B cell (primary cell): Measurements from ENCODE around the gene COPA. TPM values are rescaled to one million over a fixed set of nuclear protein-coding genes. Genes with fewer than 3 reads are reported as not detected.

Experiments used
- ATAC-seq: fragments of 200-7000 bp; cut with Tn5 transposase; one replicate; pipeline ENCODE4 v1.10.0; 2021; ENCODE audit warnings: low read depth, mild to moderate bottlenecking, moderate number of reproducible peaks, moderate library complexity
- CTCF ChIA-PET: fragments of 350-600 bp; sonication (Branson Sonifier 250); formaldehyde crosslinking; loops from one replicate; lab custom pipeline; 2021; ENCODE audit warnings: antibody characterized with exemption, inconsistent platforms; lab: Charles Lee
- POLR2A ChIA-PET: fragments of 350-600 bp; sonication (Branson Sonifier 250); formaldehyde crosslinking; loops from one replicate; lab custom pipeline; 2021; ENCODE audit warnings: antibody characterized with exemption; lab: Charles Lee
- DNase-seq: peaks from one replicate; pipeline ENCODE4 v3.0.0; 2013
- H2AFZ ChIP-seq: 2 replicates; pipeline ENCODE4 v1.6.1; 2012; ENCODE audit warnings: mild to moderate bottlenecking, low read depth, low read length; ENCODE audit not compliant: insufficient read depth, poor library complexity, severe bottlenecking
- H3K27ac ChIP-seq, 2 donors: 1 replicate in 1 of 2; 2 replicates in 1 of 2; pipeline ENCODE4 v1.5.1; 2012 to 2013; ENCODE audit warnings: low read length in 2 of 2, mild to moderate bottlenecking in 2 of 2, moderate library complexity in 1 of 2
- H3K27me3 ChIP-seq, 4 experiments: fragments of 200-600 bp in 1 of 4; sonication (generic) in 1 of 4; replicated peaks in 1 of 4; 1 replicate in 2 of 4; 2 replicates in 2 of 4; pipeline versions ENCODE4 v1.6.1 to v1.7.0; 2013 to 2016; ENCODE audit warnings: low read length in 3 of 4, mild to moderate bottlenecking in 2 of 4, mixed read lengths in 1 of 4, moderate library complexity in 1 of 4; ENCODE audit not compliant: insufficient read depth in 4 of 4, control insufficient read depth in 3 of 4; ENCODE audit errors: control extremely low read depth in 1 of 4
- H3K36me3 ChIP-seq, 2 experiments: replicated peaks in 1 of 2; 1 replicate in 1 of 2; 2 replicates in 1 of 2; pipeline versions ENCODE4 v1.6.1 to v1.7.1; 2013; ENCODE audit warnings: low read length in 1 of 2; ENCODE audit not compliant: insufficient read depth in 2 of 2, control insufficient read depth in 1 of 2; ENCODE audit errors: control extremely low read depth in 1 of 2, extremely low read depth in 1 of 2
- H3K4me1 ChIP-seq, 2 donors: fragments of 200-600 bp in 1 of 2; sonication (generic) in 1 of 2; 1 replicate in 1 of 2; 2 replicates in 1 of 2; pipeline versions ENCODE4 v1.5.1 to v1.6.1; 2013 to 2017; ENCODE audit warnings: low read length in 2 of 2; ENCODE audit not compliant: control insufficient read depth in 2 of 2, insufficient read depth in 2 of 2
- H3K4me2 ChIP-seq: replicated peaks from 2 replicates; pipeline ENCODE3; 2012; ENCODE audit warnings: mild to moderate bottlenecking, low read depth, low read length; ENCODE audit not compliant: poor library complexity, severe bottlenecking
- H3K4me3 ChIP-seq, 5 experiments: fragments of 200-600 bp in 1 of 5; sonication (generic) in 1 of 5; 1 replicate in 3 of 5; 2 replicates in 2 of 5; pipeline versions ENCODE4 v1.5.1 to v1.7.0; 2011 to 2016; ENCODE audit warnings: low read length in 4 of 5, mild to moderate bottlenecking in 4 of 5, low read depth in 2 of 5, control low read depth in 1 of 5, moderate library complexity in 1 of 5; ENCODE audit not compliant: insufficient read depth in 1 of 5; ENCODE audit errors: control extremely low read depth in 1 of 5, extremely low read depth in 1 of 5
- H3K79me2 ChIP-seq: fragments of 200-600 bp; sonication (generic); one replicate; pipeline ENCODE4 v1.6.0; 2016; ENCODE audit warnings: low read length; ENCODE audit not compliant: control insufficient read depth, insufficient read depth
- H3K9ac ChIP-seq: fragments of 200-600 bp; sonication (generic); 2 replicates; pipeline ENCODE4 v1.6.1; 2017; ENCODE audit warnings: mild to moderate bottlenecking, low read length, moderate library complexity
- H3K9me3 ChIP-seq, 3 donors: one replicate each; pipeline versions ENCODE4 v1.6.1 to v1.7.1; 2013; ENCODE audit warnings: low read length in 2 of 3; ENCODE audit not compliant: control insufficient read depth in 2 of 3, insufficient read depth in 1 of 3; ENCODE audit errors: control extremely low read depth in 1 of 3
- H4K20me1 ChIP-seq: 2 replicates; pipeline ENCODE4 v1.6.0; 2012; ENCODE audit warnings: mild to moderate bottlenecking, low read length; ENCODE audit not compliant: insufficient read depth, control insufficient read depth, poor library complexity, severe bottlenecking
- H3K27ac Mint-ChIP-seq: one replicate; pipeline ENCODE4 v1.8.0; 2021; ENCODE audit warnings: mixed read lengths
- H3K27me3 Mint-ChIP-seq: one replicate; pipeline ENCODE4 v1.8.0; 2021; ENCODE audit warnings: mixed read lengths
- H3K4me1 Mint-ChIP-seq: one replicate; pipeline ENCODE4 v1.8.0; 2021; ENCODE audit warnings: mixed read lengths
- H3K4me3 Mint-ChIP-seq: one replicate; pipeline ENCODE4 v1.8.0; 2021; ENCODE audit warnings: mixed read lengths
- H3K9me3 Mint-ChIP-seq: one replicate; pipeline ENCODE4 v1.8.0; 2022; ENCODE audit warnings: mixed read lengths; ENCODE audit not compliant: insufficient read depth
- EZH2 ChIP-seq: IDR thresholded peaks from 2 replicates; pipeline ENCODE4 v1.6.1; 2012; ENCODE audit warnings: borderline replicate concordance, low read depth, mild to moderate bottlenecking, moderate library complexity, low read length; ENCODE audit not compliant: insufficient read depth, poor library complexity, severe bottlenecking
- WGBS: methylation state at CpG from one replicate; pipeline ENCODE4 v1.1.5; 2013; ENCODE audit warnings: missing lambda C conversion rate; ENCODE audit not compliant: insufficient coverage; 5-methylcytosine and 5-hydroxymethylcytosine counted together
- intact Hi-C: fragments of 100-400 bp; cut with micrococcal nuclease; formaldehyde crosslinking; loops from one replicate; pipeline ENCODE4 v1.10.0; 2022
- polyA plus RNA-seq: library from polyadenylated mRNA; depleted of rRNA; stranded (reverse); fragments of >200 nt; gene quantifications from 2 replicates; pipeline ENCODE4 v1.2.3, GENCODE V29; 2012
- total RNA-seq, 2 donors: library from RNA; stranded (reverse); fragments of 120-200 nt in 1 of 2; gene quantifications; 1 replicate in 1 of 2; 2 replicates in 1 of 2; pipeline versions ENCODE4 v1.2.3 to v1.2.4, GENCODE V29; 2013 to 2022
- TF ChIP-seq, protein P1 (sequence below): fragments of 200-600 bp; IDR thresholded peaks from one replicate; pipeline ENCODE4 v1.8.0; 2022; ENCODE audit warnings: antibody characterized with exemption, mild to moderate bottlenecking

COPA gene
- total and polyA plus RNA-seq, 2 donors (not counting 1 experiment from before 2014, with no cell fraction given), result 39.1 to 168 TPM

GRCh38 chr1:160244209-160244608 is 98.8 kb downstream of the COPA start:
- H3K4me1 ChIP-seq, result no peaks in the 10 kb centered on the region
- H3K79me2 ChIP-seq, result peaks cover 61% of the 10 kb centered on the region
- intact Hi-C loops, result no loop called here
- Mint-ChIP-seq H3K27ac (no peak overlapping the region), H3K27me3 (no peaks in the 10 kb centered on the region), H3K4me3 (no peak overlapping the region), H3K9me3 (no peaks in the 10 kb centered on the region), H3K4me1 (peaks cover 4% of the 10 kb centered on the region)
- peaks cover 20% of the 10 kb centered on the region for H4K20me1 ChIP-seq
- no peak for DNase-seq
- H3K4me2 ChIP-seq, result no peak overlapping the region
- TF ChIP-seq EZH2, result no peak
- TF ChIP-seq, protein P1, sequence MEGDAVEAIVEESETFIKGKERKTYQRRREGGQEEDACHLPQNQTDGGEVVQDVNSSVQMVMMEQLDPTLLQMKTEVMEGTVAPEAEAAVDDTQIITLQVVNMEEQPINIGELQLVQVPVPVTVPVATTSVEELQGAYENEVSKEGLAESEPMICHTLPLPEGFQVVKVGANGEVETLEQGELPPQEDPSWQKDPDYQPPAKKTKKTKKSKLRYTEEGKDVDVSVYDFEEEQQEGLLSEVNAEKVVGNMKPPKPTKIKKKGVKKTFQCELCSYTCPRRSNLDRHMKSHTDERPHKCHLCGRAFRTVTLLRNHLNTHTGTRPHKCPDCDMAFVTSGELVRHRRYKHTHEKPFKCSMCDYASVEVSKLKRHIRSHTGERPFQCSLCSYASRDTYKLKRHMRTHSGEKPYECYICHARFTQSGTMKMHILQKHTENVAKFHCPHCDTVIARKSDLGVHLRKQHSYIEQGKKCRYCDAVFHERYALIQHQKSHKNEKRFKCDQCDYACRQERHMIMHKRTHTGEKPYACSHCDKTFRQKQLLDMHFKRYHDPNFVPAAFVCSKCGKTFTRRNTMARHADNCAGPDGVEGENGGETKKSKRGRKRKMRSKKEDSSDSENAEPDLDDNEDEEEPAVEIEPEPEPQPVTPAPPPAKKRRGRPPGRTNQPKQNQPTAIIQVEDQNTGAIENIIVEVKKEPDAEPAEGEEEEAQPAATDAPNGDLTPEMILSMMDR, result no peak
- no peak overlapping the region for H3K9ac ChIP-seq
- ChIA-PET POLR2A (no interaction called here), CTCF (interaction anchor here (0.7 to 2.0 kb wide), 2 partner anchors 8 to 47 kb away, joined by 3 to 9 read pairs; no protein-coding TSS in a partner anchor)
- no peaks in the 10 kb centered on the region for H3K9me3 ChIP-seq
- H3K4me3 ChIP-seq, result no peak overlapping the region
- no peak overlapping the region for H2AFZ ChIP-seq
- no peak overlapping the region for H3K27ac ChIP-seq
- ATAC-seq, result no peak
- H3K36me3 ChIP-seq, result peaks cover 23 to 41% of the 10 kb centered on the region in 2 experiments
- H3K27me3 ChIP-seq, result no peaks in the 10 kb centered on the region
- no CpG with 5 or more reads among the region's 1 CpG for WGBS

GRCh38 chr1:160243767-160244166 is 99.3 kb downstream of the COPA start:
- no peak overlapping the region for H3K9ac ChIP-seq
- H3K9me3 ChIP-seq, result no peaks in the 10 kb centered on the region
- ChIA-PET CTCF (interaction anchor here (1.4 to 2.0 kb wide), 2 partner anchors 8 to 47 kb away, joined by 6 to 9 read pairs; no protein-coding TSS in a partner anchor), POLR2A (interaction anchor here (0.6 kb wide), 1 partner anchor 1092 kb away, joined by 3 read pairs; no protein-coding TSS in a partner anchor)
- no peak overlapping the region for H2AFZ ChIP-seq
- no peak overlapping the region for H3K4me3 ChIP-seq
- H3K9me3 Mint-ChIP-seq, result no peaks in the 10 kb centered on the region
- peaks cover 27 to 45% of the 10 kb centered on the region in 2 experiments for H3K36me3 ChIP-seq
- H4K20me1 ChIP-seq, result peaks cover 20% of the 10 kb centered on the region
- H3K79me2 ChIP-seq, result peaks cover 61% of the 10 kb centered on the region
- DNase-seq (no peak), ATAC-seq (no peak)
- intact Hi-C loops, result no loop called here
- no peak overlapping the region for H3K4me2 ChIP-seq
- no peaks in the 10 kb centered on the region for H3K27me3 Mint-ChIP-seq
- H3K4me1 ChIP-seq, result no peaks in the 10 kb centered on the region
- TF ChIP-seq, protein P1, result no peak
- peaks cover 4% of the 10 kb centered on the region for H3K4me1 Mint-ChIP-seq
- H3K27me3 ChIP-seq, result no peaks in the 10 kb centered on the region
- H3K4me3 Mint-ChIP-seq, result no peak overlapping the region
- no peak overlapping the region for H3K27ac Mint-ChIP-seq
- H3K27ac ChIP-seq, result no peak overlapping the region
